GM18909 (cell line): ENCODE measurements around the gene NTRK1.

Experiments
- ATAC-seq: cut with Tn5 transposase; IDR thresholded peaks from one replicate; pipeline ENCODE4 v1.9.1; 2021; ENCODE audit warnings: mild to moderate bottlenecking; ENCODE audit not compliant: unreplicated experiment, poor library complexity

The NTRK1 gene

GRCh38 chr1:156877433-156878170 lies 16.9 kb downstream of the NTRK1 start:
- ATAC-seq = no peak

GRCh38 chr1:156879876-156880275 lies 19.2 kb downstream of the NTRK1 start:
- no peak for ATAC-seq

DNA sequence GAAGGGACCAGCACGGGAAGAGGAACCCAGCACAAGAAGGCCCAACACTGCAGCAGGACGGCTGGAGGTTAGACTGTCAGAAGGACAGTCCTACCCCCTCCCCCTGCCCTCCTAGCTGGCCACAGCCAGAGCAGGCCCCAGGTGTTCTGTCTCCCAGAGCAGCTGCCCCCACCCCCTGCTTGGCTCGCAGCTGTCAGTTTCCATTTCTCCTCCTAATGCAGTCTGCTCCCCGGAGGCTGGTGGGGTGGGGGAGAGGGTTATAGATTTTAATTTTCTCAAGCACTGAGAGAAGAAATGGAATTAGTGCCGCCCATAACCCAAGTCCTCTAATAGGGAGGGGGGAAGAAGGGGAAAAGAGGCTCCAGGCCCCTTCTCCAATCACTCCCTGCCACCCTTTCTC lies 19.8 kb downstream of the NTRK1 start:
- no peak for ATAC-seq

- no peak for ATAC-seq
Measured at GRCh38 chr1:156881101-156881500, 20.4 kb downstream of the NTRK1 start.

- ATAC-seq = no peak
Measured at GRCh38 chr1:156881663-156882062, 21.0 kb downstream of the NTRK1 start.

DNA sequence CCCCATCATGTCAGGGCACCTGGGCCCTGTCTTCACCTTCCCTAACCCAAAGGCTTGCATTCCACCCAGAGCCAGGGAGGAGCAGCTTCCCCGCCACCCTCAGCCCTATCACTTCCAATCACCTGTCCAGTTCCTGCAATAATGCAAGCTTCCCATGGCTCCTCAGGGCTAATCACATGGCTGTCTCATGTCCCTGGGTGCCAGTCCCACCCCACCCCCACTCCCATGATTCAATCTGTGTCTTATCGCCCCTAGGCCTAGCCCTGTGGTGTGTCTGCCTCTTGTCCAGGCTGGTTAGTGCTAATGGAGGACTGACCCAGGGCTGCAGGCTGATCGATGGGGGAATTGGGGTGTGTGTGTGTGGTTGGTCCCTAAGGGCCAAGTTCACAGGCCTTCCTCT lies 21.9 kb downstream of the NTRK1 start:
- ATAC-seq = no peak

DNA sequence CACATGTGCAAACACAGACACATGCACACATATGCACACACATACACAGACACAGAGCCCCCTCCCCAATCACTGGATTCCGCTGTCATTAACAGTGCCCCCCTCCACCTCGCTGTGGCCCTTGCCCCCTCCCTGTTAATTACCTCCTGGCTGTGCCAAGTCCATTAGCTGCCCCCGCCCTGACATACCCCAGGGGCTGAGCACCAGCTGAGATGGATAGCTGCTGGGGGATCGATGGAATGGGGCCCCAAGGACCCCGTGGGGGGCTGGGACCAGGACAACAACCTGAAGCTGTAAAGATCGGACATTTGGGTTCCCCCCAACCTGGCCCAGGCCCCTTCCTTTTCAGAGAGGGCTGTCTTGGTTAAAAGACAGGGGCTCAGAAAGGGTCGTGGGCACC lies 23.3 kb downstream of the NTRK1 start:
- ATAC-seq = no peak

DNA sequence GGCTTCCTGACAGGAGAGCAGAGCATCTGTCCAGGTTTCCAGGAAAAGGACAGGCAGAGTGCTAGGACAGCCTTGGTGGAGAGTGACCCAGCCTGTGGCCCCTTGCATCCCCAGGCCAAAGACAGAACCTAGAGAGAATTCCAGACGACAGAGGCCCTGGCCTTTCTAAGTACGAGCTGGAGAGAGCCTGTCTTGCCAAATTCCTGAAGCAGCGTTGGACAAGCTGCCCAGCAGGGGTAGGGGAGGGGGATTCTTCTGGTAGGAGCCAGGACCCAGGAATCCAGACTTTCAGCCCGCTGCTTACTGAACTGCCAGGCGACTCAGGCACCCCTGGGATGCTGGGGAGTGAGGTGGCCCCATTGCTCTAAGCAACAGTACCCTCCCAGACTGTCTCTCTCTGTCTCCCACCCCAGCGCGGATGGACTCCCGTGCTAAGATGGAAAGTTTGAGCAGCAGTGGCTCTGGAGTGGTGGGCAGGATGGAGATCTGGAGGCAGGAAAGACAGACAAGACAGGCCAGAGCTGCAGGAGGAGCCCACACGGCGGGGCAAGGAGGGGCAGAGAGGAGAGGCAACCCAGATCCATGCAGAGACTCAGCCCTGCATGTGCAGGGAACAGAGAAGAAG lies 24.0 kb downstream of the NTRK1 start:
- no peak for ATAC-seq

DNA sequence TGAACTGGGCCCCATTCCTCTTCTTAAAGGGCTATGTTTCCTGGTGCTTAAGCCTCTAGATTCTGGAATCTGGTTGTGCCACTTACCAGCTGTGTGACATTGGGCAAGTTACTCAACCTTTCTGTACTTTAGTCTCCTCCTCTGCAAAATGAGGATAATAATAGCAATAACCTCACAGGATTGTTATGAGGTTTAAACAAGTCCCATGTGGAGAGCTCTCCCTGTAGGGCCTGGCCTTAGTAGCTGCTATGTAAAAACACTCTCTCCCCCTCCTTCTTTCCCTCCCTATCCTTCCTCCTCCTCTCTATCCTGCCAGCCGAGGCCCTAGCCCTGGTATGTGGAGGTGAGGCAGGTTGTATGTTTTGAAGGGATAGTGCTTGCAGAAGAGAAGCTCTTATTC lies 24.6 kb downstream of the NTRK1 start:
- no peak for ATAC-seq

- ATAC-seq = no peak
Measured at GRCh38 chr1:156885880-156886355, 25.3 kb downstream of the NTRK1 start.

GRCh38 chr1:156886583-156887281 lies 26.1 kb downstream of the NTRK1 start:
- ATAC-seq = no peak

DNA sequence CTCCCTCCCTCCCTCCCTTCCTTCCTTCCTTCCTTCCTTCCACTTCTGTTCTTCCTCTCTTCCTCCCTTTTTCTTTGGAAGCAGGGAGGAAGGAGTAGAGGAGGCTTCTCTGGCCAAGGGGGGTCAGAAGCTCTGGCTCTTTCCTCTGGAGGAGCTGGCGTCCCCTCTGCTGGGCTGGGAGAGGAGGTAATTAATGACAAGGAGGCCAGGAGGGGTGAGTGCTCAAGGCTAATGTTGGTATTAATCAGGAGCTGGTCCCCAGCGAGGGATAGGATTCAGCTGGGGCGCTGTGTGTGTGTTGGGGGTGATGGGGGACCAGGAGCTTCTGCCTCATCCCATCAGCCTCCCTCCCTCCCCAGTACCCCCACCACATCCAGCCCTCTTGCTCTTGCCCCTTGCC lies 26.7 kb downstream of the NTRK1 start:
- ATAC-seq = no peak

GRCh38 chr1:156887734-156888133 lies 27.1 kb downstream of the NTRK1 start:
- no peak for ATAC-seq

DNA sequence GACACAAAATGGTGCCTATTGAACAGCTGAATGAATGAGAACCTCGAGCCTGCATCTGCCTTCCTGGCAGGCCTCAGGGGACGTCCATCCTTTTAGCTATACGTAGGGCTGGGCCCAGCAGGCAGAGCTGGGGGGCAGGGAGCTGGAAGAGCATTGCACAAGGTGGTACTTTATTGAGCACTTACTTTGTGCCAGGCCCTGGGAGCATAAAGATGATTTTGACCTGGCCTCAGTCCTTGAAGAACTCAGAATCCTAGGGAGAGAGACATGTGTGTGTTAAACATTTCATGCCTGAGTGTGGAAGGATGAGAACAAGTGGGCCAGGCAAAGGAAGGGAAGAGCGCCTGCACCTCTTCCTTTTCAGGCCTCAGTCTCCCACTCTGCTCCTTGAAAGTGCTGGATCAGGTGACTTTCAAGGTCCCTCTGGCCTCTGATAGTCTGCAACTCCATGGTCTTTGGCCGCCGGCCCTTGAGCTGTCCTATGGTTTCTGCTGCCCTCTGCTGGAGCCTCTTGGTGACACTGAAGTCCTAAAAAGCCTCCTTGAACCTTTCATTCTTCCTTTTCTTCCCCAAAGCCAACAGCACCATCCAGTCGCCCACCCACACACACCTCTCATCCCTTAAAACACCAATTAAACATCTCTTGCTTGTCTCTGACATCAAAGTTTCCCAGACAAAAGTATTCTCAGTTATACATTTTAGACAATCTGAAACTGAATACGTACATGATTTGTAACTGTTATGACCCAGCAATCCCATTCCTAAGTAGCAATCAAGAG lies 29.3 kb downstream of the NTRK1 start:
- no peak for ATAC-seq

DNA sequence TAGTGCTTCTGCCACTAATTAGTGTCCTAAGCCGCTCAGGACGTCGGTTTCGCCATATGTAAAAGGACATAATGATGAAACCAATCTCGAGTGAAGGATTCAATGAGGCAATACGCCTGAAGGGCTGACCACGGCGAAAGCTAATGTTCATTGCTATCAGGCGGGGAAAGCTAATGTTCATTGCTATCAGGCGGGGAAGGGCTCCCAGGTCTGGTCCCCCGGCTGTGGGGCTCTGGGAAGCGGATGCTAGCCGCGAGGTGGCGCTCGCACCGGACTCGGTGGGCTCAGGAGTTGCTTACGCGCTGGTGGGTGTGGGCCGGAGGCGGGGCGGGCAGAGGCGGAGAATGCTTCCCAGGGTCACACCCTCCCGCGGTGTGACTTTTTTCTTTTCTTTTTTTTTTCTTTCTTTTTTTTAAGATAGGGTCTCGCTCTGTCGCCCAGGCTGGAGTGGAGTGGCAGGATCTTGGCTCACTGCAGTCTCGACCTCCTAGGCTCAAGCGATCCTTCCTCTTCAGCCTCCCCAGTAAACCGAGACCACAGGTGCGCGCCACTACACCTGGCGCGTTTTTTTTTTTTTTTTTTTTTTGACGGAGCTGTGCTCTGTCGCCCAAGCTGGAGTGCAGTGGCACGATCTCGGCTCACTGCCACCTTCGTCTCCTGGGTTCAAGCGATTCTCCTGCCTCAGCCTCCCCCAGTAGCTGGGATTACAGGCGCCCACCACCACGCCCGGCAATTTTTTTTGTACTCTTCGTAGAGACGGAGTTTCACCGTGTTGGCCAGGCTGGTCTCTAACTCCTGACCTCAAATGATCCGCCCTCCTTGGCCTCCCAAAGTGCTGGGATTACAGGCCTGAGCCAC lies 31.8 kb downstream of the NTRK1 start:
- peak; percentile 71 for ATAC-seq

DNA sequence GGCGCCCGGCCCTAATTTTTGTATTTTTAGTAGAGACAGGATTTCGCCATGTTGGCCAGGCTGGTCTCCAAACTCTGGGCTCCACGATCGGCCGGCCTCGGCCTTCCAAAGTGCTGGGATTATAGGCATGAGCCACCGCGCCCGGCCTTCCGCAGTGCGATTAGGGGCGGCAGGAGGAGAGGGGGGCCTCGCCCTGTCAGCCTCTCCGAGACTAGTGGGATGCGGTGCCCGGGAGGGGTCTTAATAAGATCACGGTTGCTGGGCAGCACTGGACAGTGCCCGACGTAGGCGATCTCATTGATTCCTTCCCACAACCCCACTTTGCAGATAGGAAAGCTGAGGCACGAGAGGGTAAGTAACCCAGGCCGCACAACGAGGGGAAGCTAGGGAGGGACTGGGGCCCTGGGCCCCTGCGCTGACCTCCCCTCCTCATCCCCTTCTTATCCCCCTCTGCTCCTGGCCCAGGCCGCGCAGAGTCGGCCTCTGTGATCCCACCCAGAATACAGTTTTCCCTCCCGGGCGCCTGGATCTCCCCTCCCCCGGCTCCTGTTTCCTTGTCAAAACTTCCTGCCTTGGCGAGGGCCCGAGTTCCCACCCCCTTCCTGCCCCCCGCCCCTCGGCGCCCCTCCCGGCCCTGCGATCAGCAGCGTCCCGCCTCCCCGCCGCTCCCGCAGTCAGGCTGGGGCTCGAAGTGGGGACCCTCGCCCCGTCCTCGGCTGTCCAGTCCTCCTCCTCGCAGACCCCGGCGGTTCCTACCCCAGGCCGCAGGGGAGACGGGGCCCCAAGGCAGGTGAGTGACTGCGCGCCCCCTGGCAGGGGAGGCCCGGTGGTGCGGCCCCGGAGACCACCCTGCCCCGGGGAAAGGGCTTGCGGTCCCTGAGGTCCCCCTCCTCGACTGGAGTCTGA lies 32.6 kb downstream of the NTRK1 start, which contains the start of gene PEAR1:
Gene PEAR1 (plus strand): TSS at position 671 of the 906 bp plus-strand sequence. CDS start 10,209 bp downstream, outside the sequence.
- no peak for ATAC-seq

- no peak for ATAC-seq
Measured at GRCh38 chr1:156894001-156894400, 33.3 kb downstream of the NTRK1 start.

DNA sequence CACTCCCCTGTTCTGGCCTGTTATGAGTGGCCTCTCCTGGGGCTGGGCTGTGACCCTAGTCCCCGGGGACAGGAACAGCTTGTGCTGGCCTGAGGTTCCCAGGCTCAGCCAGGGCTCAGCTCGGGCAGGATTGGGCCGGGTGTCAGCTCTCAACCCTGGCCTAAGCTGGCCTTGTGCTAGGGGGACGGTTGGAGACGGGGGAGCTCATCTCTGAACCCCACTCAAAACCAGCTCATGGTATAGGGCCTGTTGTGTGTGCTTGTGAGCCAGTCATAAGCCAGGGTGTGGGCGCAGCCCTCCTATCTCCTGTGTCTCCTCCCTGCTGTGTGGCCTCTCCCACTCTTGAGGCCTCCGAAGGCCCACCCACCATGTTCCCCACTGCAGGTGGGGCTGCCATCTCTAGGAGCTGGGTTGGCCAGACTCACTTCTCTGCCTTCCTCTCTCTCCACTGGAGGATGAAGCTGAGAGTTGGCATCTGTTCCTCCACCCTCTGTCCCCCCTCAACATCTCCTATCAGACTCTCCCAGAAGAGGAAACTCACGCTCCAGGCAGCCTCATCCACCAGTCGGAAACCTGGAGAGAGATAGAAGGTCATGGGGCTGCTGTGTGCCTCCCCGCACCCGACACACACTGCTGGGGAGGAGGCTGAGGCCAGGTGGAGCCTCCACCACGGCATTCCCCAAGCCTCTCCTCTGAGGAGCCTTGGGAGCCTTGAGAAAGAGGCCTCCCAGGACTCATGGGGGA lies 34.2 kb downstream of the NTRK1 start:
- ATAC-seq = no peak
